Spleen (tissue), 13 donors: Measurements from ENCODE around the gene GLRX2. TPM values are rescaled to one million over a fixed set of nuclear protein-coding genes. Genes with fewer than 3 reads are reported as not detected.

Experiments
- DNase-seq: peaks from one replicate; pipeline ENCODE4 v3.0.0-alpha.2; 2020
- H3K27ac ChIP-seq, 8 donors: fragments of 200-600 bp; sonication (generic) in 7 of 8; 1 replicate in 4 of 8; 2 replicates in 4 of 8; pipeline versions ENCODE4 v1.5.0 to v1.8.0; 2016 to 2021; ENCODE audit warnings: inconsistent platforms in 4 of 8, mild to moderate bottlenecking in 4 of 8, moderate library complexity in 1 of 8
- H3K27me3 ChIP-seq, 7 donors: fragments of 200-600 bp; sonication (generic) in 6 of 7; replicated peaks in 1 of 7; 1 replicate in 4 of 7; 2 replicates in 3 of 7; pipeline versions ENCODE4 v1.5.0 to v1.8.0; 2016 to 2021; ENCODE audit warnings: inconsistent platforms in 3 of 7, mild to moderate bottlenecking in 1 of 7
- H3K36me3 ChIP-seq, 6 donors: fragments of 200-600 bp; sonication (generic) in 5 of 6; 1 replicate in 4 of 6; 2 replicates in 2 of 6; pipeline versions ENCODE4 v1.5.0 to v1.8.0; 2016 to 2021; ENCODE audit warnings: inconsistent platforms in 2 of 6
- H3K4me1 ChIP-seq, 6 donors: fragments of 200-600 bp; sonication (generic) in 5 of 6; 1 replicate in 3 of 6; 2 replicates in 3 of 6; pipeline versions ENCODE4 v1.5.0 to v1.8.0; 2016 to 2021; ENCODE audit warnings: inconsistent platforms in 3 of 6
- H3K4me3 ChIP-seq, 8 donors: fragments of 200-600 bp; sonication (generic) in 7 of 8; 1 replicate in 4 of 8; 2 replicates in 4 of 8; pipeline versions ENCODE4 v1.5.0 to v1.8.0; 2016 to 2021; ENCODE audit warnings: inconsistent platforms in 4 of 8, mild to moderate bottlenecking in 4 of 8, moderate library complexity in 2 of 8
- H3K9me3 ChIP-seq, 8 donors: fragments of 200-600 bp; sonication (generic) in 7 of 8; 1 replicate in 4 of 8; 2 replicates in 4 of 8; pipeline versions ENCODE4 v1.5.0 to v1.8.0; 2016 to 2021; ENCODE audit warnings: inconsistent platforms in 4 of 8
- POLR2A ChIP-seq, 3 donors: fragments of 450-650 bp; IDR thresholded peaks; one replicate each; pipeline ENCODE4 v1.5.1; 2017; ENCODE audit warnings: antibody characterized with exemption in 3 of 3, mild to moderate bottlenecking in 1 of 3
- POLR2AphosphoS5 ChIP-seq, 3 donors: sonication (generic); formaldehyde crosslinking; IDR thresholded peaks; one replicate each; pipeline ENCODE4 v1.5.1; 2017; ENCODE audit warnings: antibody characterized with exemption in 3 of 3
- WGBS, 5 donors: extraction: QIAGEN DNeasy Blood & Tissue Kit in 3 of 5; methylation state at CpG; one replicate each; pipeline versions ENCODE4 v1.1.5 to v1.1.7; 2013 to 2018; 5-methylcytosine and 5-hydroxymethylcytosine counted together
- intact Hi-C: fragments of 100-400 bp; cut with DNase I; formaldehyde crosslinking; loops from one replicate; pipeline ENCODE4 v1.15.0; 2023; ENCODE audit warnings: low total_unique reads
- long read RNA-seq, 2 donors: transcript quantifications; one replicate each; lab custom pipeline, GENCODE V29; 2026
- polyA plus RNA-seq, 3 donors: library from polyadenylated mRNA; stranded (reverse); fragments of 200-250 nt; gene quantifications; one replicate each; pipeline ENCODE4 v1.2.1, GENCODE V29; 2013
- total RNA-seq, 7 donors: library from RNA; depleted of rRNA in 3 of 7; stranded (reverse); fragments of >200 nt in 3 of 7; fragmentation: NEBNext Ultra II Directional in 4 of 7; extraction: Animal tissue kit (Norgen Biotek cat#: 25700) in 4 of 7; gene quantifications; one replicate each; pipeline versions ENCODE4 v1.1.0 to v1.2.1, GENCODE V29; 2016 to 2021
- TF ChIP-seq, protein P1 (sequence below), 11 experiments: fragments of 200-600 bp in 7 of 11; fragments of 450-650 bp in 4 of 11; sonication (generic) in 4 of 11; IDR thresholded peaks in 8 of 11; conservative IDR thresholded peaks in 3 of 11; 1 replicate in 7 of 11; 2 replicates in 4 of 11; pipeline versions ENCODE4 v1.4.0 to v1.8.0; 2016 to 2021; ENCODE audit warnings: antibody characterized with exemption in 11 of 11, inconsistent platforms in 4 of 11, mild to moderate bottlenecking in 1 of 11
- donor health status: healthy with polysubstance abuse.
- donor health status: DM: no; HTN: no; CAD: no; lungs with moderate emphysema.
- donor health status: DM: no; HTN: no; CAD: no.
- donor health status: Bipolar disorder and iron deficiency.
- donor health status: healthy.
- donor health status: DM: no; HTN: no; CAD: no.
- donor health status: DM: yes; HTN: yes; CAD: no.

The GLRX2 gene, protein sequence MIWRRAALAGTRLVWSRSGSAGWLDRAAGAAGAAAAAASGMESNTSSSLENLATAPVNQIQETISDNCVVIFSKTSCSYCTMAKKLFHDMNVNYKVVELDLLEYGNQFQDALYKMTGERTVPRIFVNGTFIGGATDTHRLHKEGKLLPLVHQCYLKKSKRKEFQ
- total RNA-seq = 10 to 100 TPM in 4 of 7 donors, 1 to 10 TPM in 3; 5.9 to 20.0 (median 11.8) TPM
- 10 to 100 TPM in 2 of 3 donors, 1 to 10 TPM in 1; 6.0 to 11.0 (median 10.9) TPM for polyA plus RNA-seq
- long read RNA-seq, donor 1, transcript GLRX2-201 (4 exons, 701 nt) = major isoform, 8 of 8 reads
- long read RNA-seq, donor 1, partial matches to known transcripts = 0 of 8 reads
- long read RNA-seq, donor 1, other reads (novel, unspliced or antisense) = 0 of 8 reads
- long read RNA-seq, donor 2, transcript GLRX2-201 (4 exons, 701 nt) = major isoform, 7 of 7 reads
- long read RNA-seq, donor 2, partial matches to known transcripts = 0 of 7 reads
- long read RNA-seq, donor 2, other reads (novel, unspliced or antisense) = 0 of 7 reads

DNA sequence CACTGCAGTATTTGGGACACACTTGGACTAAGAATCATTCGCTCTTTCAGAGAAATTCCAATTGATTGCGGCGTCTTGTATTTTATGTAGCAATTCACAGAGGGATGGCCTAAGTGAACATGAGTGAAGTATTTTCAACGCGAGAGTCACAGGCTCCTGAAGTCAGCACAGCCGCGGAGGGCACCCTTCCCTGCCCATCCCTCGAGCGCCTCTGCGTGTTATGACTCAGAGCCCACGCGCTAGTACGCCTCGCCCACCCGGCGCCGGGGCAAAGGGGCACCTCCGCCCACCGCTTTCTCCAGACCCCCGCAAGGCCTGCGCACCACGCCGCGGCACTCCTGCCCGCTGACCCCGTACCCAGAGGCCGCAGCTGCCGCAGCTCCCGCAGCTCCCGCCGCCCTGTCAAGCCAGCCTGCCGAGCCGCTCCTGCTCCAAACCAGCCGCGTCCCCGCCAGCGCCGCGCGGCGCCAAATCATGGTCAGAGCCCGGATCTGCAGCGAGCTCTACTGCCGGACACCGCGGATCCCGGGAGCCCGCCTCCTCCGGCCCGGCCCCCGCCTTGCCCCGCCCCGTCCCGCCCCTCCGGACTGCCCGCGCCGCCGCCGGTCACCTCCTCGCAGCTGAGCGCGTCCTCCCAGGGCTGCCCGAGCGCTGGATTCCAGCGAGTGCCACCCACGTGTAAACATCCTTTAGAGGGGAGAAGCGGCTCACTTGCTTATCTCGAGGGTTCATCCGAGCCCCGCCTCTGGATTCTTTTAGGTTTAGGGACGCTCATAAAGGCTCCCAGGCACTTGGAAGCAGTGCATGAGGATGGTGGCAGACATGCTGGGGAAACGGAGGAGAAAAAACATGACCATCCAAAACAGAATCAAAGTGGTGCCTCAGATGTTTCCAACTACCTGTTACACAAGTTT, at the start of gene GLRX2:
Gene GLRX2, minus strand, starts transcription at position 508 of the 914 bp plus-strand sequence. Its CDS starts 32 bp downstream, at position 476.
- WGBS, 5 donors = 0 to 1% (median 0%) methylated on average over 19 to 73 of the region's 73 CpGs
- peak within 1 kb of the TSS; percentile 89 to 94 (median 92) for H3K27ac ChIP-seq
- no peaks in the 10 kb centered on the region for H3K9me3 ChIP-seq
- TF ChIP-seq POLR2A (IDR thresholded peaks at IDR 0.05) (peak in 1 of 3 donors; percentile 61), POLR2AphosphoS5 (IDR thresholded peaks at IDR 0.05) (peak; percentile 80 to 89 (median 87))
- TF ChIP-seq, protein P1, sequence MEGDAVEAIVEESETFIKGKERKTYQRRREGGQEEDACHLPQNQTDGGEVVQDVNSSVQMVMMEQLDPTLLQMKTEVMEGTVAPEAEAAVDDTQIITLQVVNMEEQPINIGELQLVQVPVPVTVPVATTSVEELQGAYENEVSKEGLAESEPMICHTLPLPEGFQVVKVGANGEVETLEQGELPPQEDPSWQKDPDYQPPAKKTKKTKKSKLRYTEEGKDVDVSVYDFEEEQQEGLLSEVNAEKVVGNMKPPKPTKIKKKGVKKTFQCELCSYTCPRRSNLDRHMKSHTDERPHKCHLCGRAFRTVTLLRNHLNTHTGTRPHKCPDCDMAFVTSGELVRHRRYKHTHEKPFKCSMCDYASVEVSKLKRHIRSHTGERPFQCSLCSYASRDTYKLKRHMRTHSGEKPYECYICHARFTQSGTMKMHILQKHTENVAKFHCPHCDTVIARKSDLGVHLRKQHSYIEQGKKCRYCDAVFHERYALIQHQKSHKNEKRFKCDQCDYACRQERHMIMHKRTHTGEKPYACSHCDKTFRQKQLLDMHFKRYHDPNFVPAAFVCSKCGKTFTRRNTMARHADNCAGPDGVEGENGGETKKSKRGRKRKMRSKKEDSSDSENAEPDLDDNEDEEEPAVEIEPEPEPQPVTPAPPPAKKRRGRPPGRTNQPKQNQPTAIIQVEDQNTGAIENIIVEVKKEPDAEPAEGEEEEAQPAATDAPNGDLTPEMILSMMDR (IDR thresholded peaks at IDR 0.05 in 8 of 11, conservative IDR thresholded peaks at IDR 0.05 in 3 of 11) = peak in 5 of 11 experiments; percentile 6 to 48 (median 30)
- H3K27me3 ChIP-seq = no peaks in the 10 kb centered on the region
- DNase-seq = peak; percentile 96
- H3K4me3 ChIP-seq = peak within 1 kb of the TSS; percentile 75 to 96 (median 92)
- peaks cover 9 to 38% (median 23%) of the 10 kb centered on the region in 6 donors for H3K4me1 ChIP-seq
- intact Hi-C loops = no loop called here
- peaks cover 0 to 9% (median 5%) of the 10 kb centered on the region in 6 donors for H3K36me3 ChIP-seq

DNA sequence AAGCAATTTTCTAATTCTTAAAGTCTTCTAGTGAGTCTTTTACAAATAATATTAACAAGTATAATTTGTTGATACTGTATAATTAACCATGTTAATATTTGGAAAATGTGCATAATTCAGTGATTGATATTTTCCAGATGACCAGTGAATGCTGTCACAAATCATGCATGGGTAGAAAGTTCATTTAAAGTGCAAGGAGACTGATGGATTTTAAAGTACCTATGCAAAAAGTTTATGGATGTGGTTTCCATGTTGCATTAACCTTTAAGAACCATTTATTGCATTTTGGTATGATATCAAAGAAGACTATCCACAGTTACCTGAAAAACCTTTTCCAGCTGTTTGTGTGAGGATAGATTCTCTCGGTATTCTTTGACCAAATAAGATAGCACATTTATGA, 39.8 kb upstream of the GLRX2 start:
- Histone ChIP-seq H3K27me3 (no peaks in the 10 kb centered on the region), H3K9me3 (no peaks in the 10 kb centered on the region), H3K4me1 (peaks cover 0 to 8% (median 0%) of the 10 kb centered on the region in 6 donors), H3K4me3 (no peak overlapping the region), H3K36me3 (peaks cover 0 to 99% (median 55%) of the 10 kb centered on the region in 6 donors), H3K27ac (no peak overlapping the region)
- 96 to 100% (median 97%) methylated on average over 1 of the region's 1 CpG for WGBS, 5 donors
- TF ChIP-seq POLR2A (IDR thresholded peaks at IDR 0.05) = no peak
- TF ChIP-seq, protein P1 (IDR thresholded peaks at IDR 0.05 in 8 of 11, conservative IDR thresholded peaks at IDR 0.05 in 3 of 11) = no peak
- no peak for TF ChIP-seq POLR2AphosphoS5 (IDR thresholded peaks at IDR 0.05)
- intact Hi-C loops = no loop called here
- DNase-seq = no peak

DNA sequence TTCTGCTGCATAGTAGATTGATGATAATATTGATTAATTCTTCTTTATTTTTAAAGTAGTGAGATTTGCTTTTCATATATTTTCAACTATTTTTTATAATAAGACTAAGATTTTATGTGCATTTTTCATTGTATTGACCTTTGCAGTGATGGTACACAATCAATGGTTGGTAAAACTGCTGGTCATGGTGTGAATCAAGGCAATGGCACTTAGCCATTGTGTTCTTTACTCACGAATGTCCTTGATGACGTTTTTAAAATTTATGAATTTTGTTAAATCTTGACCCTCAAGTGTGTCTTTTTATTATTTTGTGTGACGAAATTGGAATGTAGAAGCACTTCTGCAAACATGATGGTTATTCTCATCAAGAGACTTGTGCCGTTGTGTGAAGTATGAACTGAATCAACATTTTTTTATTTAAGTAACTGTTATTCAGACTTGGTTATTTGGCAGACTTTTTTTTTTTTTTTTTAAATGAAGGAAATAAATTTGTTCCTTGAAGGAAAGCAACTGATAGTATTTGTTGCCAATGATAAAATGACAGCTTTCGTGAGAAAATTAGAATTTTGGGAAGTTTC, 39.2 kb upstream of the GLRX2 start:
- peaks cover 0 to 99% (median 57%) of the 10 kb centered on the region in 6 donors for H3K36me3 ChIP-seq

More for the DNA sequence above, 39.2 kb upstream of the GLRX2 start:
- Histone ChIP-seq H3K9me3 (no peaks in the 10 kb centered on the region), H3K4me1 (peaks cover 0 to 8% (median 0%) of the 10 kb centered on the region in 6 donors), H3K4me3 (no peak overlapping the region), H3K27me3 (no peaks in the 10 kb centered on the region), H3K27ac (no peak overlapping the region)
- no peak for TF ChIP-seq POLR2A (IDR thresholded peaks at IDR 0.05)
- TF ChIP-seq, protein P1 (IDR thresholded peaks at IDR 0.05 in 8 of 11, conservative IDR thresholded peaks at IDR 0.05 in 3 of 11) = no peak
- no peak for TF ChIP-seq POLR2AphosphoS5 (IDR thresholded peaks at IDR 0.05)
- no peak for DNase-seq
- intact Hi-C loops = no loop called here
- WGBS, 5 donors = 86 to 91% (median 88%) methylated on average over 5 of the region's 5 CpGs
